ENCODE data around the gene STK35. TPM values are rescaled to one million over a fixed set of nuclear protein-coding genes. Genes with fewer than 3 reads are reported as not detected.

STK35 gene
- total and polyA plus RNA-seq, 9 of the 15 experiments (the other 6 are each of a cell fraction or from before 2014, with no cell fraction given): 1.0 to 11.0 (median 6.3) TPM

- in situ Hi-C loops (cut with MboI) (no loop called here), intact Hi-C loops (cut with micrococcal nuclease) (loop anchor here (5.0 kb wide), 1 partner anchor 87 kb away; no protein-coding TSS in a partner anchor)
- Histone ChIP-seq H2AFZ (ENCODE audit: low read depth, low read length) (no peak overlapping the region), H3K36me3 (ENCODE audit: control insufficient read depth, insufficient read depth, low read length) (no peaks in the 10 kb centered on the region), H3K27ac (ENCODE audit: extremely low read depth, low read depth, low read length) (no peak overlapping the region), H3K4me2 (ENCODE audit: insufficient read depth, low read length) (no peak overlapping the region), H3K4me3 (no peak overlapping the region), H3K9me3 (replicated peaks; ENCODE audit: control insufficient read depth, insufficient read depth, low read depth, low read length) (no peaks in the 10 kb centered on the region), H4K20me1 (replicated peaks; ENCODE audit: control insufficient read depth, insufficient read depth, low read length) (no peaks in the 10 kb centered on the region), H3K9ac (ENCODE audit: insufficient read depth in 1 of 2, low read depth in 2 of 2, low read length in 2 of 2) (no peak overlapping the region), H3K9me1 (ENCODE audit: control insufficient read depth, insufficient read depth, low read length) (no peaks in the 10 kb centered on the region), H3K27me3 (ENCODE audit: control insufficient read depth in 2 of 2, insufficient read depth in 2 of 2, low read length in 2 of 2) (peaks cover 0 to 4% of the 10 kb centered on the region in 2 experiments; a peak in 1 of 5 replicates), H3K79me2 (ENCODE audit: control insufficient read depth, insufficient read depth, low read length) (no peaks in the 10 kb centered on the region), H3K4me1 (replicated peaks in 1 of 2; ENCODE audit: control insufficient read depth in 2 of 2, insufficient read depth in 2 of 2, low read length in 2 of 2) (no peaks in the 10 kb centered on the region)
- DNase-seq (ENCODE audit: extremely low read depth in 1 of 4, low spot score in 3 of 4) (no peak), FAIRE-seq (no peak), ATAC-seq (no peak)
- POLR2A ChIA-PET: interaction anchor here (0.7 to 1.1 kb wide), 2 partner anchors 9 to 26 kb away, joined by 3 to 4 read pairs; no protein-coding TSS in a partner anchor
- WGBS (ENCODE audit: insufficient coverage, low coverage, missing lambda C conversion rate): 4% methylated on average over 7 of the region's 8 CpGs
- no TSS peak for BruUV-seq (replicated peaks)
- CTCF ChIA-PET (ENCODE audit: low intra/inter-chr PET ratio): no interaction called here
- TF ChIP-seq ARHGAP35 (IDR thresholded peaks at IDR 0.05; ENCODE audit: partially characterized antibody) (no peak), NR3C1 (CRISPR knock-in tag; IDR thresholded peaks at IDR 0.05) (no peak), ZNF436 (CRISPR knock-in tag; IDR thresholded peaks at IDR 0.05) (no peak), BRD4 (IDR thresholded peaks at IDR 0.05) (no peak), HMG20B (CRISPR knock-in tag; IDR thresholded peaks at IDR 0.05) (no peak)
Observed at GRCh38 chr20:2093883-2094282, 7.7 kb upstream of the STK35 start.

- peak overlapping the region; percentile 99 for H3K9ac ChIP-seq (ENCODE audit: insufficient read depth in 1 of 2, low read depth in 2 of 2, low read length in 2 of 2)
- WGBS (ENCODE audit: insufficient coverage, low coverage, missing lambda C conversion rate): under 1% methylated on average over 32 of the region's 64 CpGs
- peak; percentile 74 for FAIRE-seq
- ATAC-seq: peak; percentile 91
- H3K9me3 ChIP-seq (replicated peaks; ENCODE audit: control insufficient read depth, insufficient read depth, low read depth, low read length): no peaks in the 10 kb centered on the region
- peaks cover 29% of the 10 kb centered on the region; the same call in 2 of the 3 replicates for H3K36me3 ChIP-seq (ENCODE audit: control insufficient read depth, insufficient read depth, low read length)
- peak; percentile 80 to 90 (median 86) for DNase-seq (ENCODE audit: extremely low read depth in 1 of 4, low spot score in 3 of 4)
- no peaks in the 10 kb centered on the region for H3K27me3 ChIP-seq (ENCODE audit: control insufficient read depth in 2 of 2, insufficient read depth in 2 of 2, low read length in 2 of 2)
- peak overlapping the region; percentile 89 for H3K4me2 ChIP-seq (ENCODE audit: insufficient read depth, low read length)
- peaks cover 10 to 13% of the 10 kb centered on the region in 2 experiments; a peak in 3 of 5 replicates for H3K4me1 ChIP-seq (replicated peaks in 1 of 2; ENCODE audit: control insufficient read depth in 2 of 2, insufficient read depth in 2 of 2, low read length in 2 of 2)
- in situ Hi-C loops (cut with MboI) (no loop called here), intact Hi-C loops (cut with micrococcal nuclease) (no loop called here)
- peaks cover 50% of the 10 kb centered on the region for H3K79me2 ChIP-seq (ENCODE audit: control insufficient read depth, insufficient read depth, low read length)
- H3K9me1 ChIP-seq (ENCODE audit: control insufficient read depth, insufficient read depth, low read length): no peaks in the 10 kb centered on the region
- H3K4me3 ChIP-seq: peak overlapping the region; percentile 85
- ChIA-PET CTCF (ENCODE audit: low intra/inter-chr PET ratio) (no interaction called here), POLR2A (interaction anchor here (0.6 kb wide), 1 partner anchor 918 kb away, joined by 3 read pairs; no protein-coding TSS in a partner anchor)
- H3K27ac ChIP-seq (ENCODE audit: extremely low read depth, low read depth, low read length): peak overlapping the region; percentile 100
- no TSS peak for BruUV-seq (replicated peaks)
- H4K20me1 ChIP-seq (replicated peaks; ENCODE audit: control insufficient read depth, insufficient read depth, low read length): no peaks in the 10 kb centered on the region
- peak overlapping the region; percentile 97 for H2AFZ ChIP-seq (ENCODE audit: low read depth, low read length)
- no peak for TF ChIP-seq CBX2 (IDR thresholded peaks at IDR 0.05; ENCODE audit: insufficient read depth, low read length, poor library complexity, severe bottlenecking)
- peak; percentile 10; the same call in 1 of the 2 replicates for TF ChIP-seq PHF21A (IDR thresholded peaks at IDR 0.05; ENCODE audit: borderline replicate concordance, low read depth)
- TF ChIP-seq E2F6 (IDR thresholded peaks at IDR 0.05; ENCODE audit: borderline replicate concordance in 1 of 2, extremely low read depth in 1 of 2, insufficient read depth in 1 of 2, insufficient read length in 1 of 2, low read depth in 1 of 2, low read length in 1 of 2, poor library complexity in 1 of 2, severe bottlenecking in 1 of 2): no peak
- no peak for TF ChIP-seq KDM5B (IDR thresholded peaks at IDR 0.05; ENCODE audit: insufficient replicate concordance, low read depth, low read length)
- no peak for TF ChIP-seq FOXA1 (IDR thresholded peaks at IDR 0.05; ENCODE audit: borderline replicate concordance)
- no peak for TF ChIP-seq HDGF (IDR thresholded peaks at IDR 0.05)
- TF ChIP-seq LCOR (CRISPR knock-in tag; IDR thresholded peaks at IDR 0.05): peak; percentile 42; the same call in 1 of the 2 replicates
- no peak for TF ChIP-seq ZBTB34 (CRISPR knock-in tag; IDR thresholded peaks at IDR 0.05)
Observed at GRCh38 chr20:2101865-2102584, 398 bp downstream of the STK35 start.
